Measurements from ENCODE around the gene DNPH1. TPM values are rescaled to one million over a fixed set of nuclear protein-coding genes. Genes with fewer than 3 reads are reported as not detected.

The DNPH1 gene
- polyA plus RNA-seq, 2 of the 4 experiments (the other 2 are of a cell fraction) = 63.2 to 82.0 TPM

DNA sequence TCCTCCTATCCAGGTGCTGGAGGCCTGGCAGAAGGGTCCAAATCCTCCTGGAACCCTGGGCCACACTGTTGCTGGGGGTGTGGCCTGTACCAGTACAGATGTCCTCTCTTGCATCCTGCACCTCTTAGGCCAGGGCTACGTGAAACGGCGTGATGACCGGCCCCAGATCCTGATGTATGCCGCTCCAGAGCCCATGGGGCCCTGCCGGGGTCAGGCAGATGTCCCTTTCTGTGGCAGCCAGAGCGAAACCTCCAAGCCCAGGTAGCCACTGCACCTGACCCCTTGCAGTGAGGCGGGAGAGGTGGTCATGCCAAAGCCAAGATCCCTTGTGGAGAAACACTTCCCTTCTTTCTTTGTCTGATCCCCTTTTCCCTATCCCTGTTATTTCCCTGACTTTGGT is 14.2 kb downstream of the DNPH1 start:
- Histone ChIP-seq H3K4me2 (no peak overlapping the region), H3K27ac (no peak overlapping the region), H3K4me1 (no peaks in the 10 kb centered on the region), H3K9me3 (no peaks in the 10 kb centered on the region), H3K4me3 (no peak overlapping the region)
- FAIRE-seq (no peak), ATAC-seq (no peak), DNase-seq (ENCODE audit: low read depth in 1 of 2, low spot score in 1 of 2) (no peak)
- no peak for TF ChIP-seq RNF2 (IDR thresholded peaks at IDR 0.05; ENCODE audit: borderline replicate concordance, low read depth)
- TF ChIP-seq CBX2 (IDR thresholded peaks at IDR 0.05; ENCODE audit: borderline replicate concordance, low read depth) = no peak
- TF ChIP-seq KDM5A (IDR thresholded peaks at IDR 0.05) = no peak
- no peak for TF ChIP-seq NR3C1 (IDR thresholded peaks at IDR 0.05)
- TF ChIP-seq, protein P1, sequence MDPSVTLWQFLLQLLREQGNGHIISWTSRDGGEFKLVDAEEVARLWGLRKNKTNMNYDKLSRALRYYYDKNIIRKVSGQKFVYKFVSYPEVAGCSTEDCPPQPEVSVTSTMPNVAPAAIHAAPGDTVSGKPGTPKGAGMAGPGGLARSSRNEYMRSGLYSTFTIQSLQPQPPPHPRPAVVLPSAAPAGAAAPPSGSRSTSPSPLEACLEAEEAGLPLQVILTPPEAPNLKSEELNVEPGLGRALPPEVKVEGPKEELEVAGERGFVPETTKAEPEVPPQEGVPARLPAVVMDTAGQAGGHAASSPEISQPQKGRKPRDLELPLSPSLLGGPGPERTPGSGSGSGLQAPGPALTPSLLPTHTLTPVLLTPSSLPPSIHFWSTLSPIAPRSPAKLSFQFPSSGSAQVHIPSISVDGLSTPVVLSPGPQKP (IDR thresholded peaks at IDR 0.05; ENCODE audit: low read depth, low read length) = no peak
- TF ChIP-seq HOXB5 (CRISPR knock-in tag; IDR thresholded peaks at IDR 0.05) = no peak
- TF ChIP-seq POLR2AphosphoS2 (conservative IDR thresholded peaks at IDR 0.05; ENCODE audit: low read length) = no peak
- TF ChIP-seq, protein P2, sequence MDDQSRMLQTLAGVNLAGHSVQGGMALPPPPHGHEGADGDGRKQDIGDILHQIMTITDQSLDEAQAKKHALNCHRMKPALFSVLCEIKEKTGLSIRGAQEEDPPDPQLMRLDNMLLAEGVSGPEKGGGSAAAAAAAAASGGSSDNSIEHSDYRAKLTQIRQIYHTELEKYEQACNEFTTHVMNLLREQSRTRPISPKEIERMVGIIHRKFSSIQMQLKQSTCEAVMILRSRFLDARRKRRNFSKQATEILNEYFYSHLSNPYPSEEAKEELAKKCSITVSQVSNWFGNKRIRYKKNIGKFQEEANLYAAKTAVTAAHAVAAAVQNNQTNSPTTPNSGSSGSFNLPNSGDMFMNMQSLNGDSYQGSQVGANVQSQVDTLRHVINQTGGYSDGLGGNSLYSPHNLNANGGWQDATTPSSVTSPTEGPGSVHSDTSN (IDR thresholded peaks at IDR 0.05) = no peak
- no peak for TF ChIP-seq EP300 (IDR thresholded peaks at IDR 0.05)
- no peak for TF ChIP-seq HEYL (CRISPR knock-in tag; IDR thresholded peaks at IDR 0.05)
- no peak for TF ChIP-seq EHF (CRISPR knock-in tag; IDR thresholded peaks at IDR 0.05)
- TF ChIP-seq FOXS1 (CRISPR knock-in tag; IDR thresholded peaks at IDR 0.05) = no peak
- WGBS (ENCODE audit: missing lambda C conversion rate) = 100% methylated on average over 2 of the region's 8 CpGs
- POLR2A ChIA-PET = no interaction called here
- CTCF ChIA-PET = interaction anchor here (0.6 to 1.4 kb wide), 4 partner anchors 14 to 86 kb away, joined by 3 to 10 read pairs (median 4); partner anchors contain the start of gene DNPH1

DNA sequence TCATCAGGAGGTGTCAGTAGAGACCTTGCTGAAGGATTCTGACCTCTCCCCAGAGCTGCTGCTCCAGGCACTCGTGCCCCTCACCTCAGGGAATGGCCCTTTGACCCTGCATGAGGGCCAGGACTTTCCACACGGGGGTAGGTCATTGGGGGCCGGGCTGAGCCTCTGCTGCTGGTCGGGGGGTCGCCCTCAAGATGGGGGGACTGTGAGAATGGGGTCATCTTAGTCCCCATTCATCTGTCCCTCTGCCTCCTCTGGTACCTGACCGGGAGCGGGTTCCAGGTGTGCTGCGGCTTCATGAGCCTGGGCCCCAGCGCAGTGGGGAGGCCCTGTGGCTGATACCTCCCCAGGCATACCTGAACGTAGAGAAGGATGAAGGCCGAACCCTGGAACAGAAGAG is 15.8 kb downstream of the DNPH1 start:
- Histone ChIP-seq H3K4me2 (no peak overlapping the region), H3K27ac (no peak overlapping the region), H3K9me3 (no peaks in the 10 kb centered on the region), H3K4me1 (no peaks in the 10 kb centered on the region), H3K4me3 (no peak overlapping the region)
- TF ChIP-seq, protein P3, sequence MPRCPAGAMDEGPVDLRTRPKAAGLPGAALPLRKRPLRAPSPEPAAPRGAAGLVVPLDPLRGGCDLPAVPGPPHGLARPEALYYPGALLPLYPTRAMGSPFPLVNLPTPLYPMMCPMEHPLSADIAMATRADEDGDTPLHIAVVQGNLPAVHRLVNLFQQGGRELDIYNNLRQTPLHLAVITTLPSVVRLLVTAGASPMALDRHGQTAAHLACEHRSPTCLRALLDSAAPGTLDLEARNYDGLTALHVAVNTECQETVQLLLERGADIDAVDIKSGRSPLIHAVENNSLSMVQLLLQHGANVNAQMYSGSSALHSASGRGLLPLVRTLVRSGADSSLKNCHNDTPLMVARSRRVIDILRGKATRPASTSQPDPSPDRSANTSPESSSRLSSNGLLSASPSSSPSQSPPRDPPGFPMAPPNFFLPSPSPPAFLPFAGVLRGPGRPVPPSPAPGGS (IDR thresholded peaks at IDR 0.05) = no peak
- TF ChIP-seq E2F6 (IDR thresholded peaks at IDR 0.05; ENCODE audit: borderline replicate concordance, low read depth) = no peak
- TF ChIP-seq ZFP36 (IDR thresholded peaks at IDR 0.05; ENCODE audit: borderline replicate concordance, partially characterized antibody) = no peak
- no peak for DNase-seq (ENCODE audit: low read depth in 1 of 2, low spot score in 1 of 2)
- ChIA-PET CTCF (interaction anchor here (3.1 kb wide), 1 partner anchor 16 kb away, joined by 16 read pairs; the partner anchor contains the start of gene DNPH1), POLR2A (no interaction called here)
- WGBS (ENCODE audit: missing lambda C conversion rate) = 87% methylated on average over 6 of the region's 11 CpGs
- no peak for ATAC-seq
- FAIRE-seq = no peak

DNA sequence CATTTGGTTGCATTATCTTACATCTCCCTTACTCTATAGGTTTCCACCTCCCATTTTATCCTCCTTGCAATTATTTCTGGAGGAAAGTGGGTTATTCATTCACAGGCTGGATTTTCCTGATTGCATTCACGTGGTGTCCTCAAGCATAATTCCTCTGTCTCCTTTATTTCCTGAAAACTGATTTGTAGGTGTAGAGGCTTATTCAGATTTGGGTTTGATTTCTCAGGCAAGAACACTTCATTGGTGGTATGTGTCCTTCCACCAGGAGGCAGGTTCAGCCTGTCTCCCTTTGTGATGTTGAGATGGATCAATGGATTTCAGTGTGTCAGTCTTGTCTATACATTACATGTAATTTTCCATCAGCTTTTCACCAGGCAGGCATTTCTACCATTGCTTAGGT is 17.3 kb downstream of the DNPH1 start:
- Histone ChIP-seq H3K27ac (no peak overlapping the region), H3K4me3 (no peak overlapping the region), H3K4me2 (no peak overlapping the region), H3K4me1 (peaks cover 6% of the 10 kb centered on the region; the same call in 2 of the 3 replicates), H3K9me3 (no peaks in the 10 kb centered on the region)
- POLR2A ChIA-PET = no interaction called here
- no peak for DNase-seq (ENCODE audit: low read depth in 1 of 2, low spot score in 1 of 2)
- FAIRE-seq = no peak
- CTCF ChIA-PET = interaction anchor here (3.1 kb wide), 1 partner anchor 17 kb away, joined by 16 read pairs; the partner anchor contains the start of gene DNPH1
- 74% methylated on average over 1 of the region's 1 CpG for WGBS (ENCODE audit: missing lambda C conversion rate)
- no peak for ATAC-seq
- no peak for TF ChIP-seq SMC3 (IDR thresholded peaks at IDR 0.05)
- TF ChIP-seq TFCP2L1 (CRISPR knock-in tag; IDR thresholded peaks at IDR 0.05) = no peak
- no peak for TF ChIP-seq RAD21 (conservative IDR thresholded peaks at IDR 0.05 in 1 of 2, IDR thresholded peaks at IDR 0.05 in 1 of 2)
- TF ChIP-seq, protein P3 (IDR thresholded peaks at IDR 0.05) = no peak
- no peak for TF ChIP-seq ESRRA (IDR thresholded peaks at IDR 0.05; ENCODE audit: borderline replicate concordance, low read length)
- TF ChIP-seq HOXB5 (CRISPR knock-in tag; IDR thresholded peaks at IDR 0.05) = no peak
- no peak for TF ChIP-seq ZC3H11A (IDR thresholded peaks at IDR 0.05)
- TF ChIP-seq, protein P4, sequence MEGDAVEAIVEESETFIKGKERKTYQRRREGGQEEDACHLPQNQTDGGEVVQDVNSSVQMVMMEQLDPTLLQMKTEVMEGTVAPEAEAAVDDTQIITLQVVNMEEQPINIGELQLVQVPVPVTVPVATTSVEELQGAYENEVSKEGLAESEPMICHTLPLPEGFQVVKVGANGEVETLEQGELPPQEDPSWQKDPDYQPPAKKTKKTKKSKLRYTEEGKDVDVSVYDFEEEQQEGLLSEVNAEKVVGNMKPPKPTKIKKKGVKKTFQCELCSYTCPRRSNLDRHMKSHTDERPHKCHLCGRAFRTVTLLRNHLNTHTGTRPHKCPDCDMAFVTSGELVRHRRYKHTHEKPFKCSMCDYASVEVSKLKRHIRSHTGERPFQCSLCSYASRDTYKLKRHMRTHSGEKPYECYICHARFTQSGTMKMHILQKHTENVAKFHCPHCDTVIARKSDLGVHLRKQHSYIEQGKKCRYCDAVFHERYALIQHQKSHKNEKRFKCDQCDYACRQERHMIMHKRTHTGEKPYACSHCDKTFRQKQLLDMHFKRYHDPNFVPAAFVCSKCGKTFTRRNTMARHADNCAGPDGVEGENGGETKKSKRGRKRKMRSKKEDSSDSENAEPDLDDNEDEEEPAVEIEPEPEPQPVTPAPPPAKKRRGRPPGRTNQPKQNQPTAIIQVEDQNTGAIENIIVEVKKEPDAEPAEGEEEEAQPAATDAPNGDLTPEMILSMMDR (IDR thresholded peaks at IDR 0.05) = no peak
- TF ChIP-seq, protein P5, sequence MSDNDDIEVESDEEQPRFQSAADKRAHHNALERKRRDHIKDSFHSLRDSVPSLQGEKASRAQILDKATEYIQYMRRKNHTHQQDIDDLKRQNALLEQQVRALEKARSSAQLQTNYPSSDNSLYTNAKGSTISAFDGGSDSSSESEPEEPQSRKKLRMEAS (IDR thresholded peaks at IDR 0.05) = no peak
- TF ChIP-seq, protein P6, sequence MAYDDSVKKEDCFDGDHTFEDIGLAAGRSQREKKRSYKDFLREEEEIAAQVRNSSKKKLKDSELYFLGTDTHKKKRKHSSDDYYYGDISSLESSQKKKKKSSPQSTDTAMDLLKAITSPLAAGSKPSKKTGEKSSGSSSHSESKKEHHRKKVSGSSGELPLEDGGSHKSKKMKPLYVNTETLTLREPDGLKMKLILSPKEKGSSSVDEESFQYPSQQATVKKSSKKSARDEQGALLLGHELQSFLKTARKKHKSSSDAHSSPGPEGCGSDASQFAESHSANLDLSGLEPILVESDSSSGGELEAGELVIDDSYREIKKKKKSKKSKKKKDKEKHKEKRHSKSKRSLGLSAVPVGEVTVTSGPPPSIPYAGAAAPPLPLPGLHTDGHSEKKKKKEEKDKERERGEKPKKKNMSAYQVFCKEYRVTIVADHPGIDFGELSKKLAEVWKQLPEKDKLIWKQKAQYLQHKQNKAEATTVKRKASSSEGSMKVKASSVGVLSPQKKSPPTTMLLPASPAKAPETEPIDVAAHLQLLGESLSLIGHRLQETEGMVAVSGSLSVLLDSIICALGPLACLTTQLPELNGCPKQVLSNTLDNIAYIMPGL (CRISPR knock-in tag; IDR thresholded peaks at IDR 0.05; ENCODE audit: borderline replicate concordance) = no peak
- no peak for TF ChIP-seq KDM5A (IDR thresholded peaks at IDR 0.05)
- TF ChIP-seq NFE2L2 (conservative IDR thresholded peaks at IDR 0.05; ENCODE audit: low read length) = no peak
- no peak for TF ChIP-seq ZFP36 (IDR thresholded peaks at IDR 0.05; ENCODE audit: borderline replicate concordance, partially characterized antibody)
- no peak for TF ChIP-seq EHF (CRISPR knock-in tag; IDR thresholded peaks at IDR 0.05)
